Ascending aorta (tissue), 2 donors: ENCODE measurements around the gene SPRN. TPM values are rescaled to one million over a fixed set of nuclear protein-coding genes. Genes with fewer than 3 reads are reported as not detected.

ENCODE experiments used
- DNase-seq, 2 donors: peaks; one replicate each; pipeline ENCODE4 v3.0.0-alpha.2; 2019; ENCODE audit warnings: low spot score in 2 of 2
- H3K27ac ChIP-seq, 2 donors: fragments of 200-600 bp; sonication (generic); one replicate each; pipeline ENCODE4 v1.5.1; 2016 to 2017; ENCODE audit warnings: mild to moderate bottlenecking in 1 of 2
- H3K27me3 ChIP-seq: fragments of 200-600 bp; sonication (generic); one replicate; pipeline ENCODE4 v1.5.1; 2017
- H3K36me3 ChIP-seq, 2 donors: fragments of 200-600 bp; sonication (generic); one replicate each; pipeline ENCODE4 v1.5.1; 2016
- H3K4me1 ChIP-seq, 2 donors: fragments of 200-600 bp; sonication (generic); one replicate each; pipeline ENCODE4 v1.5.1; 2016 to 2017; ENCODE audit warnings: mild to moderate bottlenecking in 1 of 2
- H3K4me3 ChIP-seq, 2 donors: fragments of 200-600 bp; sonication (generic); one replicate each; pipeline ENCODE4 v1.5.1; 2016 to 2017; ENCODE audit warnings: mild to moderate bottlenecking in 1 of 2
- H3K9me3 ChIP-seq, 2 donors: fragments of 200-600 bp; sonication (generic); one replicate each; pipeline ENCODE4 v1.5.1; 2016
- CTCF ChIP-seq, 3 experiments: fragments of 200-600 bp in 2 of 3; fragments of 450-650 bp in 1 of 3; sonication (generic) in 2 of 3; IDR thresholded peaks; one replicate each; pipeline ENCODE4 v1.5.1; 2016 to 2019; ENCODE audit warnings: antibody characterized with exemption in 3 of 3, mild to moderate bottlenecking in 1 of 3, moderate library complexity in 1 of 3
- intact Hi-C: fragments of 100-400 bp; cut with DNase I; formaldehyde crosslinking; loops from one replicate; pipeline ENCODE4 v1.15.1; 2023
- total RNA-seq: library from RNA; depleted of rRNA; stranded (reverse); fragments of >200 nt; gene quantifications from one replicate; pipeline ENCODE4 v1.1.0, GENCODE V29; 2016

The SPRN gene
- total RNA-seq, 1 donor from 2014 or later = not detected

DNA sequence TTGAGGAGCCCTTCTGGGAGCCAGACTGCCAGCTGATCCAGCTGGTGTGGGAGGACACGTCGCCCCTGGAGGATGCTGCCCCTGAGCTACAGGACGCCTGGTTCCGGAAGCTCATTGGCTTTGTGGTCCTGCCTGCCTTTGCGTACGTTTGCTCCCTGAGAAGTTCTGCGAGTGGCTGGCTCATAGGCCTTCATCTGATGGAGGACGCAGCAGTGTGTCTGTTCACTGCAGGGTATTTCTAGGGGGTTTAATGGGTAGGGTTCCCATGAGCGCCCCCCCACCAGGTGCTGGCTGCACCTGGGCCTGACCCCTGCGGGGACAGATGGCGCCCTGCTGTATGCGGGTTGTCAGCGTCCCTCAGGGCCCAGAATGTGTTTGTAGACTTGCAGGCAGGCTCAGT is 40.4 kb downstream of the SPRN start:
- no peak for TF ChIP-seq CTCF (IDR thresholded peaks at IDR 0.05)
- no peaks in the 10 kb centered on the region for H3K27me3 ChIP-seq
- H3K4me1 ChIP-seq = peaks cover 0 to 6% of the 10 kb centered on the region in 2 donors
- intact Hi-C loops = no loop called here
- H3K4me3 ChIP-seq = no peak overlapping the region
- no peaks in the 10 kb centered on the region for H3K9me3 ChIP-seq
- no peak for DNase-seq
- no peaks in the 10 kb centered on the region for H3K36me3 ChIP-seq
- H3K27ac ChIP-seq = no peak overlapping the region

- Histone ChIP-seq H3K4me3 (no peak overlapping the region), H3K27ac (no peak overlapping the region), H3K27me3 (no peaks in the 10 kb centered on the region), H3K36me3 (no peaks in the 10 kb centered on the region), H3K9me3 (no peaks in the 10 kb centered on the region), H3K4me1 (peaks cover 0 to 6% of the 10 kb centered on the region in 2 donors)
- intact Hi-C loops = no loop called here
- no peak for TF ChIP-seq CTCF (IDR thresholded peaks at IDR 0.05)
- no peak for DNase-seq
Observed at GRCh38 chr10:133383551-133383950, 40.9 kb downstream of the SPRN start.

- Histone ChIP-seq H3K36me3 (no peaks in the 10 kb centered on the region), H3K9me3 (no peaks in the 10 kb centered on the region), H3K27ac (no peak overlapping the region), H3K27me3 (no peaks in the 10 kb centered on the region), H3K4me1 (peaks cover 4 to 10% of the 10 kb centered on the region in 2 donors), H3K4me3 (no peak overlapping the region)
- intact Hi-C loops = no loop called here
- DNase-seq = no peak
- no peak for TF ChIP-seq CTCF (IDR thresholded peaks at IDR 0.05)
Observed at GRCh38 chr10:133381036-133381435, 43.4 kb downstream of the SPRN start.

GRCh38 chr10:133379801-133380666 is 44.4 kb downstream of the SPRN start:
- intact Hi-C loops = loop anchor here (1.0 to 10.0 kb wide), 5 partner anchors 14 to 1478 kb away; partner anchors contain the start of genes LRRC27, MTG1, PPP2R2D and STK32C
- no peaks in the 10 kb centered on the region for H3K9me3 ChIP-seq
- H3K27ac ChIP-seq = peak overlapping the region; percentile 35 to 73
- H3K27me3 ChIP-seq = no peaks in the 10 kb centered on the region
- TF ChIP-seq CTCF (IDR thresholded peaks at IDR 0.05) = no peak
- H3K4me3 ChIP-seq = peak overlapping the region; percentile 87 to 98
- no peaks in the 10 kb centered on the region for H3K36me3 ChIP-seq
- no peak for DNase-seq
- peaks cover 4 to 10% of the 10 kb centered on the region in 2 donors for H3K4me1 ChIP-seq

GRCh38 chr10:133379152-133379800 is 45.1 kb downstream of the SPRN start, which contains the start of gene PAOX:
Gene PAOX (plus strand): TSS chr10:133379262. CDS start chr10:133379317, 55 bp downstream.
- TF ChIP-seq CTCF (IDR thresholded peaks at IDR 0.05) = no peak
- intact Hi-C loops = loop anchor here (1.0 to 10.0 kb wide), 5 partner anchors 15 to 1477 kb away; partner anchors contain the start of genes LRRC27, MTG1, PPP2R2D and STK32C
- DNase-seq = peak in 1 of 2 donors; percentile 80

More at GRCh38 chr10:133379152-133379800, 45.1 kb downstream of the SPRN start, which contains the start of gene PAOX:
- H3K27me3 ChIP-seq = no peaks in the 10 kb centered on the region
- H3K4me1 ChIP-seq = peaks cover 4 to 10% of the 10 kb centered on the region in 2 donors
- H3K4me3 ChIP-seq = peak within 1 kb of the TSS; percentile 87 to 98
- H3K27ac ChIP-seq = peak within 1 kb of the TSS; percentile 61 to 82
- no peaks in the 10 kb centered on the region for H3K36me3 ChIP-seq
- H3K9me3 ChIP-seq = no peaks in the 10 kb centered on the region
